CD4-positive, alpha-beta T cell treated with Interleukin-6 for 4 hours (primary cell): ENCODE measurements around the gene NMU.
"Not testable (repeated sequence)": the region's sequence is repeated elsewhere in the genome, so short reads cannot be mapped to it uniquely, and the experiment has no call there.

Experiments
- DNase-seq: peaks from one replicate; pipeline ENCODE4 v3.0.0-alpha.2; 2020; ENCODE audit warnings: mixed read lengths

NMU gene

GRCh38 chr4:55618546-55619143 lies 17.5 kb downstream of the NMU start:
- DNase-seq: no peak

DNA sequence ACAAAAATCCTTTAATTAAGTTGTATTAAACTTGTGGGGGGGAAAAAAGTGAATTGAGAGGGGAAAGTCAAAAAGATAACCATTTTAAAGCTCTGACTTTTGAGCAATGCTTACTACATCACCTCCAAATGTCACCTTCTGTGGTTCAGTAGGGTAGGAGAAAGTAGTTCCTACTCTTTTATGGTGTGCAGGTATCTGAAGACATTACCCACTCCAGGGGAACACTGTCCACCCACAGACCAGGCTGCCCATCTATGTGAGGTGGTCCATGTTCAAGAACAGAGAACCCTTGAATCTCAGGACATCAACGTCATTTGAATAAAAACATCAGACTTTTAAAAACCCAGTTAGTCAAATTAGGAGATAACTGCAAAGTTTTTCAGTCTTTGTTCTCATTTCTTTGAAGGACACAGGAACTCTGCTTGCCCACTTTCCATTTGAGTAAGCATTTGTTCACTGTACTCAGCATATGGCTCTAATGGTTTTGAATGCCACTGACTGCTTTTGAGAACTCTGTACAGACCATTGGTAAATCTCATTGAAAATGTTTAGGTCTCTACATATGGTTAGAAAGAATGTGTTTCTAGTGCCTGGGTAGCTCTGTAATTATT lies 18.4 kb downstream of the NMU start:
- DNase-seq: no peak

- DNase-seq: no peak
Measured at GRCh38 chr4:55615008-55615407, 21.1 kb downstream of the NMU start.

GRCh38 chr4:55613621-55614020 lies 22.5 kb downstream of the NMU start:
- no peak for DNase-seq

DNA sequence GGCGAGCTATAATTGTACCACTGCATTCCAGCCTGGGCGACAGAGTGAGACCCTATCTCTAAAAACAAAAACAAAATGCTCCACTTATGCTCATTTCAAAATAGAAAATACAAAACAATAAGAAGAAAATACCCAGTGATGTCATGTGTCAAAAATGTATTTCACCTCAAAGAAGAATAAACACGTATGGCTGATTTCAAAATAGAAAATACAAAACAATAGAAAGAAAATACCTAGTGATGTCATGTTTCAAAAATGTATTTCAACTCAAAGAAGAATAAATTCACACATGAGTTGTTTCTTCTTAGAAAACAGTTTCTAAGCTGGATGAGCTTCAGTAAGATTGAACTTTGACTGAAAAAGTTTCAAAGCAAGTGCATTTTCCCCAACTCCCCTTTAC lies 23.8 kb downstream of the NMU start:
- no peak for DNase-seq

DNA sequence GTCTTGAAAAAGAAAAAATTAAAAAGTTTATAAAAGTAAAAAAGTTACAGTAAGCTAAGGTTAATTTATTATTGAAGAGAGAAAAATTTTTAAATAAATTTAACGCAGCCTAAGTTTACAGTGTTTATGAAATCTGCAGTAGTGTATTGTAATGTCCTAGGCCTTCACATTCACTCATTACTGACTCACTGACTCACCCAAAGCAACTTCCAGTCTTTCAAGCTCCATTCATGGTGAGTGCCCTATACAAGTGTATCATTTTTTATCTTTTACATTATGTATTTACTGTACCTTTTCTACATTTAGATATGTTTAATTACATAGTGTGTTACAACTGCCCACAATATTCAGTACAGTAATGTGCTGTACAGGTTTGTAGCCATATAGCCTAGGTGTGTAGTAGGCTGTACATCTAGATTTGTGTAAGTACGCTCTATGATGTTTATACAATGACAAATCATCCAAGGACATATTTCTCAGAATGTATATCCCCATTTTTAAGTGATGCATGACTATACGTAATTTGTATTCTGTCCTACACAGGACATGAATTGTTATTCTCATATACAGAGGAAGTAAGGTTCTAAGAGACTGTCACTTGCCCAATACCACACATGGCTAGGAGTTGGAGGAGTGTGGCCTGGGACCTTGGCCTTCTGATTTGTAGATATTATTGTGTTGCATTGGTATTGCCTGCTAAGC lies 24.6 kb downstream of the NMU start:
- DNase-seq: no peak

DNA sequence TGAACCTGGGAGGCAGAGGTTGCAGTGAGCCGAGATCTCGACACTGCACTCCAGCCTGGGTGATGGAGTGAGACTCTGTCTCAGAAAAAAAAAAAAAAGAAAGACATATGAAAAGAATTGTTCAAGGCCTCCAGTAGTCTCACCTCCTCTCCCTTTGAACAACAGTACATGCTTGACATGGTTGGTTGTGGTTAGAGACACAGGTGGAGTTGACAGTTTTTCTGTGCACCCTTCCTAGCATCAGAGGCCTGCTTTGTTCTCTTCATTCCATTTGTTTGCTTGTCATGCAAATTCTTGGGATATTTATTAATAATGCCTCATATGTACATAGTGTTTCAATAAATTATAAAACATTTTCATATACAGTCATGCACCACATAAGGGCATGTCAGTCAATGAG lies 25.7 kb downstream of the NMU start:
- no peak for DNase-seq

- no peak for DNase-seq
Measured at GRCh38 chr4:55609393-55609866, 26.7 kb downstream of the NMU start.

DNA sequence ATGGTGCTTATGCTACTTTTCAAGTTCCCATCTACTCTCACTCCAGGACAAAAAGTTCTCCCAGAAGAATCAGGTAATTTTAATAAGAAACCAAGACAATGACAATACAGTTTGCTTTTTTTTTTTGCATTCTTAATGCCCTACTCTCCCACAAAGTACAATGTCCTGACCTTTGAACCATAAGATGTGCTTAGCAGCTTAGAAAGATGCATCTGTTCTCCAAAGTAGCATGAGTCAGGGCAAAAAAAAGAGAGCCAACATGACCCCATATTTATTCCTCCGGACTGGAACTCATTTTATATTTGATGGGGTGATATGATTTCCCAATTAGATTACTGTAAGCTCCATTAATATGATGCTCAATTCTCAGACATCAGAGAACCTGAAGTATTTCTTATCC lies 27.5 kb downstream of the NMU start:
- DNase-seq: no peak

DNA sequence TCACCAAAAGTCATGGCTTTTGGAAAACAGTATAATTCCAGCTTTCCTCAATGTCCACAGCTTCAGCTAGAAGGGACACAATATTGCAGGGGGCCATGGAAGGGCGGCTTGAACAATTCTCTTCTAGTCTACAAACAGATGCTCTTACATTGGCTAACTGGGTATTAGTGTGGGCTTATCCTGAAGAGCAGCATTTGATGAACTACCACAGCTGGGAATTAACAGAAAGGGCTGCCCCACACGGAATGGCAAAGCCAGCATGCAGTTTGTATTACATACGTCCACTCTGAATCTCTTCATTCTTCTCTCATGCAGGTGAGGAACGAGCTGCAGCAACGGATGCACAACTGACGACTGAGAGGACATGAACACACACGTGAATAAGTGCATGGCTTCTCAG lies 31.1 kb downstream of the NMU start:
- DNase-seq: no peak

DNA sequence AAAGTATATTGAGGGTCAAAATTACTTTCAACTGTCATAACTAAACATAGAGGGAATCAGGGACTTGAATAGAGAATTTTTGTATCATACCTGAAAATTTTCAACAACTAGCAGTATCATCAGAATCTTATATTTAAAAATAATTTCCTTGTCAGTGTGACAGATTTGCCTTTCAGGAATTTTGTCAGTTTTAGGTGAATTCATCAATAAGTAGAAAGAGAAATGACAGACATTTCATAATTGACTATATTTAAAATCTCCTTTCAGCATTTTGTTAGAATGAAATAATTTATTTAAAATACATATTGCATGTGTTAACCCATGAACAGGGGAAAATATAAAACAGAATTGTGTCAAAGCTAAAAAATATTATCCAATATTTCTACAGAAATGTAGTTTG lies 35.5 kb downstream of the NMU start:
- DNase-seq: no peak

DNA sequence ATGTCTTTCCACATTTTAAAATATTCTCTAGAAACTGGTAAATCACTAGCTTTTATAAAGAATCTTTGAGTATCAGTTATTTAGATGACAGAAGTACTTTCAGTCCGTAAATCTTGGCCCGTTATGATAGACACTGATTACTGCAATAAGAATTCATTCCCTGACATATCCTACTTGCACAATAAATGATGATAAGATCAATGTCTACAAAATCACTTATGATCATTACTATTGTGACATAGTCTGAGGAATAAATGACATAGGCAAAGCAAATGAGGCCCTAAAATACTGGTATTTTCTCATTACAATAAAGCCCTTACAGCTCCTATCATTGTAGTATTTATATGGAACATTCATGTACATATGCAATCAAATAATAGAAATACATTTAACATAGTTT lies 37.5 kb downstream of the NMU start:
- no peak for DNase-seq

DNA sequence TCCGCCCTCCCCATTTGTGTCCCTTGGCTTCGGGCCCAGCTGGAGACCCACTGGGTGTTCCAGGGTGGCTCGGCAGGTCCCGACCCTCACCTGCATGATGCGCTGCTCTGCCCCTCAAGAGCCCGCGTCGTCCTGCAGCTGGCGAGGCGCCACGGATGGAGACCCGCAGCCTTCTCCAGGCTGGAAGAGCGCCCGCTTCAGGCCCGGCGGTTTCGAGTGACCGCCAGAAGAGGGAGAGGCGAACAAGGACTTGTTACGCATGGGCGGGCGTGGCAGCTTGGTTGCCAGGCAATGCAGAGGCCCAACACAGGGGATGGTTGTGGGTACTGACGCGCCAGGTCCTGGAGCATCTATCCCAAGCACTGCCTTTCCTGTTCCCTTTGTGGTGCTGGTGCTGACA lies 44.1 kb downstream of the NMU start, which contains the start of gene PDCL2:
Gene PDCL2 (minus strand): TSS at position 232 of the 400 bp plus-strand sequence. CDS start 136 bp downstream, at position 96.
- DNase-seq: no peak

DNA sequence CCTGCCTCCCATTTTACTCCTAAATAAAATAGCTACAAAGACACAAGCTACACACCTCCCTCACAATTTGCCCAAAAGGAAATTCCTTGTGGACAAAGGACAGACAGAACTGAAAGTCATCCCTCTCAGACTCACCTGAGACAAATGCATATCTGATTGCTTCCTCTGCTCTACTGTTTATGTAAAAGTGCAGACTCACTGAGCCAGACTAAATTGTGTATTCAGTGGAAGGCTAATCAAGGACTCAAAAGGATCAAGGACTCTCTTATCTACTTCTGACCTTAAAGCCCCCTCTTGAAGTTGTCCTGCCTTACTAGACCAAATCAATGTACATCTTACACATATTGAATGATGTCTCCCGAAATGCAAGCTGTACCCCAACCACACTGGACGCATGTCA lies 47.9 kb downstream of the NMU start:
- no peak for DNase-seq

- DNase-seq: not testable (repeated sequence)
Measured at GRCh38 chr4:55582773-55583172, 53.3 kb downstream of the NMU start.

DNA sequence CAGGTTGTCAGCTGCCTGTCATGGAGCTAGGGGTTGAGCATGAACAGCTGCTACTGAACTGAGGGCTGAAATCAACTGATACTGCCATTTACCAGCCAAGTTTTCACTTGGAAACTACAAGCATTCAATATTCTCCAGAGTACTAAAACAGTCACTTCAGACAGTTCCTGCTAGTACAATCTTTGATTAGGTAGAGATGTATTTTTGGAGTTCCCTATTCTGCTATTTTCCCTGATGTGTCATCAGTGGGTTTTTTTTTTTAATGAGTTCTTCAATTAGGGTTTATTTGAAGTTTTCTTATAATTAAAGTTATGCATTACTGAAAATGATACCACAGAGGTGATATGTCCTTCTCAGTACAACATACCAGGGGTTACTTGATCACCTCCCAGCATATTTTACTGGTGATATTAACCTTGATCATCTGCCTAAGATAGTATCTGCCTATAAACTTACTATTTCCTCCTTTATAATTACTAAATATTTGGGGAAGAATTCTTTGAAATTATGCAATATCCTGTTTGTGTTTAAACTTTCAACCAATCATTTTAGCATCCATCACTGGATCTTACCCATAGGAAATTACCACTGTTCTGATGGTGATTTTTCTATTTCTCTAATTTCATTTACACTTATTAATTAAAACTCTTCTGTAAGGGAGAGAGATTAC lies 57.6 kb downstream of the NMU start:
- DNase-seq: no peak

DNA sequence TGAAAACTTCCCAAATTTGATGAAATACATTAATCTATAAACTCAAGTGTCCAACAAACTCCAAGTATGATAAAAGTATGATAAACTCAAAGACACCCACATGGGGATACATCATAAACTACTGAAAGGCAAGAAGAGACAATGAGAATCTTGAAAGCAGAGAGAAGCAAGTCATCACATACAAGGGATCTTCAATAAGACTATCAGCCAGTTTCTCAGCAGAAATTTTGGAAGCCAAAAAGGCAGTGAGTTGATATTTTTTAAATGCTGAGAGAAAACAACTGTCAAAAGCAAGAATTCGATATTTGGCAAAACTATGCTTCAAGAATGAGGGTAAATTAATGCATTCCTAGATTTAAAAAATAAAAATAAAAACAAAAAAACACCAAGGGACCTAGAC lies 60.6 kb downstream of the NMU start:
- no peak for DNase-seq

DNA sequence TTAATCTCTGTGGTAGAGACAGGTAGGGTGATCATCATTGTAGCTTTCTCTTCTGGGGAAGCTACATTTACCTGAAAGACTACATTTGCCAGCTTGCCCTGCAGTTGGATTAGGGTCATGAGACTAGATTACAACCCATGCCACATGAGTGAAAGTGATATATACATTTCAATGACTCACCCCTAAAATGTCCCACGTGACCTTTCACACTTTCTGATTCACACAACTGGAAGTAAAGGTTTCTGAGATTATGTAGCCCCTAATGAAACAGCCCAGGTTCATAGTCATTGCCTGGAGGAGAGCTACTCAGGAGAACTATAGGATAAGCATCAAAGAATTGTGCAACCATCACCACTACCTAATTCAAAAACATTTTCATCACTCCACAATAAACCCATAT lies 61.8 kb downstream of the NMU start:
- no peak for DNase-seq

DNA sequence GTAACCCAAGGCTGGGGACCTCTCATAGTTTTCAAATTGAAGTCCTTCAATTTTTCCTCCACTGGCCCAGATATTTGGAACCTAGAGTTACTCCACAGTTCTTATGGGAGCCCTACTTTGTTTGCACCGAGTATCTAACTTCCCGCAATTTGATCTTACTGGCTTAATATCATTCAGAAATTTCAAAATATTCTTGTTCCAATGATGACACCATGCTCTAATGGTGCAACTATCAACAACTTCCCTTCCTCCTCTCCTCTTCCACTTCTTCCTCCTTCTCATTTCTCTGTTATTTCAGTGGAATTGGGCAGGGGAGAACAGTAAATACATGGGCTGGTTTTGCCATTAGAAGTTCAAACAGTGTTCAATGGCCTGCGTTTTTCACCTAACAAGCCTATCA lies 64.3 kb downstream of the NMU start:
- DNase-seq: no peak

- no peak for DNase-seq
Measured at GRCh38 chr4:55568905-55569504, 67.1 kb downstream of the NMU start.

- no peak for DNase-seq
Measured at GRCh38 chr4:55561889-55562288, 74.2 kb downstream of the NMU start.

GRCh38 chr4:55560096-55560495 lies 76.0 kb downstream of the NMU start:
- no peak for DNase-seq

GRCh38 chr4:55554453-55555030 lies 81.6 kb downstream of the NMU start:
- DNase-seq: no peak
